Activated CD8-positive, alpha-beta T cell treated with anti-CD3 and anti-CD28 coated beads for 36 hours (primary cell): ENCODE measurements around the gene GNB5. TPM values are rescaled to one million over a fixed set of nuclear protein-coding genes. Genes with fewer than 3 reads are reported as not detected.

Source experiments
- ATAC-seq: fragments of 200-7000 bp; cut with Tn5 transposase; one replicate; pipeline ENCODE4 v1.10.0; 2021; ENCODE audit warnings: mild to moderate bottlenecking, moderate library complexity
- CTCF ChIA-PET: fragments of 350-600 bp; sonication (Branson Sonifier 250); formaldehyde crosslinking; loops from one replicate; lab custom pipeline; 2021; ENCODE audit warnings: antibody characterized with exemption; lab: Charles Lee
- POLR2A ChIA-PET: fragments of 350-600 bp; sonication (Branson Sonifier 250); formaldehyde crosslinking; loops from one replicate; lab custom pipeline; 2021; ENCODE audit warnings: antibody characterized with exemption; lab: Charles Lee
- DNase-seq: peaks from one replicate; pipeline ENCODE4 v3.0.0-alpha.2; 2020
- H3K27ac Mint-ChIP-seq: one replicate; pipeline ENCODE4 v1.8.0; 2021; ENCODE audit warnings: mild to moderate bottlenecking, mixed read lengths
- H3K27me3 Mint-ChIP-seq: one replicate; pipeline ENCODE4 v1.8.0; 2021; ENCODE audit warnings: mixed read lengths
- H3K36me3 Mint-ChIP-seq: one replicate; pipeline ENCODE4 v1.8.0; 2021; ENCODE audit warnings: low read depth, mixed read lengths
- H3K4me1 Mint-ChIP-seq: one replicate; pipeline ENCODE4 v1.8.0; 2021; ENCODE audit warnings: low read depth, mixed read lengths
- H3K4me3 Mint-ChIP-seq: one replicate; pipeline ENCODE4 v1.8.0; 2021; ENCODE audit warnings: mild to moderate bottlenecking, moderate library complexity, mixed read lengths
- H3K9me3 Mint-ChIP-seq: one replicate; pipeline ENCODE4 v1.8.0; 2021; ENCODE audit warnings: mixed read lengths
- intact Hi-C: fragments of 100-400 bp; cut with micrococcal nuclease; formaldehyde crosslinking; loops from one replicate; pipeline ENCODE4 v1.10.0; 2022
- total RNA-seq, 2 experiments: library from RNA; stranded (reverse); gene quantifications; one replicate each; pipeline ENCODE4 v1.2.3, GENCODE V29; 2021
- TF ChIP-seq, protein P1 (sequence below): fragments of 200-600 bp; IDR thresholded peaks from one replicate; pipeline ENCODE4 v1.8.0; 2022; ENCODE audit warnings: antibody characterized with exemption, mild to moderate bottlenecking

GNB5 gene
- total RNA-seq, 2 experiments from 2014 or later = 16.8 to 17.5 TPM

DNA sequence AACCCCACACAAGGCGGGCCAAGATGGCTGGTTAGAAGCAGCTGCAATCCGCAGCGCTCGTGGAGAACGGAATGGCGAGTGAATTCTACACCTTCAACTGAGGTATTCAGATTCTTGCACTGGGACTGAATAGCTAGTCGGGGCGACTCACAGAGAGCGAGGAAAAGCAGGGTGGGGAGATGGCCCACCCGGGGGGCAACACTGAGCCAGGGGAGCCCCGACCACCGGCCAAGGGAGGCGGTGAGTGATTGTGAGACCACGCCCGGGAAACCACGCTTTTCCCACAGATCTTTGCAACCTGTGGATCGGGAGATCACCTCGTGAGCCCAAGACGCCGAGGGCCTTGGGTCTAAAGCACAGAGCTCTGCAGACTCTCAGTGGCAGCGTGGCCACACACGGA, 28.3 kb downstream of the GNB5 start:
- Mint-ChIP-seq H3K4me3 (no peak overlapping the region), H3K36me3 (peaks cover 6% of the 10 kb centered on the region), H3K9me3 (no peaks in the 10 kb centered on the region), H3K27me3 (no peaks in the 10 kb centered on the region), H3K27ac (no peak overlapping the region), H3K4me1 (peaks cover 27% of the 10 kb centered on the region)
- no peak for ATAC-seq
- intact Hi-C loops = no loop called here
- ChIA-PET POLR2A (interaction anchor here (1.4 kb wide), 1 partner anchor 67 kb away, joined by 3 read pairs; no protein-coding TSS in a partner anchor), CTCF (interaction anchor here (0.9 to 8.2 kb wide), 8 partner anchors 8 to 64 kb away, joined by 3 to 43 read pairs (median 10); no protein-coding TSS in a partner anchor)
- DNase-seq = no peak
- TF ChIP-seq, protein P1, sequence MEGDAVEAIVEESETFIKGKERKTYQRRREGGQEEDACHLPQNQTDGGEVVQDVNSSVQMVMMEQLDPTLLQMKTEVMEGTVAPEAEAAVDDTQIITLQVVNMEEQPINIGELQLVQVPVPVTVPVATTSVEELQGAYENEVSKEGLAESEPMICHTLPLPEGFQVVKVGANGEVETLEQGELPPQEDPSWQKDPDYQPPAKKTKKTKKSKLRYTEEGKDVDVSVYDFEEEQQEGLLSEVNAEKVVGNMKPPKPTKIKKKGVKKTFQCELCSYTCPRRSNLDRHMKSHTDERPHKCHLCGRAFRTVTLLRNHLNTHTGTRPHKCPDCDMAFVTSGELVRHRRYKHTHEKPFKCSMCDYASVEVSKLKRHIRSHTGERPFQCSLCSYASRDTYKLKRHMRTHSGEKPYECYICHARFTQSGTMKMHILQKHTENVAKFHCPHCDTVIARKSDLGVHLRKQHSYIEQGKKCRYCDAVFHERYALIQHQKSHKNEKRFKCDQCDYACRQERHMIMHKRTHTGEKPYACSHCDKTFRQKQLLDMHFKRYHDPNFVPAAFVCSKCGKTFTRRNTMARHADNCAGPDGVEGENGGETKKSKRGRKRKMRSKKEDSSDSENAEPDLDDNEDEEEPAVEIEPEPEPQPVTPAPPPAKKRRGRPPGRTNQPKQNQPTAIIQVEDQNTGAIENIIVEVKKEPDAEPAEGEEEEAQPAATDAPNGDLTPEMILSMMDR = no peak

DNA sequence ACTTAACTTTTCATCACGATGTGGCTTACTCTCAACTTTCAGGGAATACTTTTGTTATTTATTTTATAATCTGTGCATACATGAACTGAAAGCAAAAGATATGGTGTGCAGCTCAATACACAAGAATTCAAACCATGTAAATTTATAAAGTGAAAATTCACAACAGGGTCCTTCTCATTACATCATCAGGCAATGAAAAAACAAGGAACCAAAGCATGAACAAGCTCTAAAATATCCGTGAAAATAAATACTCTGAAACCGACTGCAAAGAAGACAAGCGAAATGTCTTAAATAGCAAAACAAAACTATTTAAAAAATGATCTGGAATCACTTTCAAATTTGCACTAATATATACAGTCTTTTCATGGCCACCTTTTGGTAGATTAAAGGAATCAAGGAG, 28.9 kb downstream of the GNB5 start:
- Mint-ChIP-seq H3K4me3 (no peak overlapping the region), H3K4me1 (peaks cover 25% of the 10 kb centered on the region), H3K36me3 (peaks cover 6% of the 10 kb centered on the region), H3K9me3 (no peaks in the 10 kb centered on the region), H3K27me3 (no peaks in the 10 kb centered on the region), H3K27ac (no peak overlapping the region)
- intact Hi-C loops = no loop called here
- TF ChIP-seq, protein P1 = no peak
- ChIA-PET CTCF (interaction anchor here (0.7 to 8.2 kb wide), 6 partner anchors 9 to 65 kb away, joined by 3 to 43 read pairs (median 8); no protein-coding TSS in a partner anchor), POLR2A (interaction anchor here (0.8 to 1.4 kb wide), 2 partner anchors 31 to 68 kb away, joined by 3 read pairs; no protein-coding TSS in a partner anchor)
- DNase-seq (no peak), ATAC-seq (no peak)

DNA sequence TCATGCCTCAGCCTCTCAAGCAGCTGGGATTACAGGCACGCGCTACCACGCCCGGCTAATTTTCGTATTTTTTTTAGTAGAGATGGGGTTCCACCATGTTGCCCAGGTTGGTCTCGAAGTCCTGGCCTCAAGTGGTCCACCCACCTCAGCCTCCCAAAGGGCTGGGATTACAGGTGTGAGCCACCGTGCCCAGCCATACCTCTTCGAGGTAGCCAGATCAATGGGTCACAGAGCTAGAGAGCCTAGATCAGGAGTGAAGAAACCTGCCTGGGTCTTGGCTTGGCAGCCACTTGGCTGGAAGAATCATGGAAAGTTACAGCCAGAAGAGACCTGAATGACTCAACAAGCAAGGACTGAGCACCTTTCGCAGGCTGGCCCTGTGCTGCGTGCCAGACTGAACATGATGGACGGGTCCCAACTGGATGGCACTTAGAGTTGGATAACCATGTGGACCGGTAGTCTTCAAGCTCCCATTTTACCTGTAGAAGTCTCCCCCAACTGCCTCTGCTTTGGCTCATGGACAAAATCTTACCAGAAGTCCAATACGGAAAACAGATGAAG, 29.7 kb downstream of the GNB5 start:
- no peak for ATAC-seq
- no peak for DNase-seq
- no peak overlapping the region for H3K4me3 Mint-ChIP-seq
- peaks cover 6% of the 10 kb centered on the region for H3K36me3 Mint-ChIP-seq
- peaks cover 20% of the 10 kb centered on the region for H3K4me1 Mint-ChIP-seq
- CTCF ChIA-PET = interaction anchor here (0.7 to 8.2 kb wide), 8 partner anchors 8 to 66 kb away, joined by 3 to 43 read pairs (median 6); no protein-coding TSS in a partner anchor
- TF ChIP-seq, protein P1 = no peak
- H3K9me3 Mint-ChIP-seq = no peaks in the 10 kb centered on the region
- POLR2A ChIA-PET = interaction anchor here (0.8 to 1.4 kb wide), 2 partner anchors 32 to 69 kb away, joined by 3 read pairs; no protein-coding TSS in a partner anchor
- intact Hi-C loops = no loop called here
- H3K27me3 Mint-ChIP-seq = no peaks in the 10 kb centered on the region
- no peak overlapping the region for H3K27ac Mint-ChIP-seq

DNA sequence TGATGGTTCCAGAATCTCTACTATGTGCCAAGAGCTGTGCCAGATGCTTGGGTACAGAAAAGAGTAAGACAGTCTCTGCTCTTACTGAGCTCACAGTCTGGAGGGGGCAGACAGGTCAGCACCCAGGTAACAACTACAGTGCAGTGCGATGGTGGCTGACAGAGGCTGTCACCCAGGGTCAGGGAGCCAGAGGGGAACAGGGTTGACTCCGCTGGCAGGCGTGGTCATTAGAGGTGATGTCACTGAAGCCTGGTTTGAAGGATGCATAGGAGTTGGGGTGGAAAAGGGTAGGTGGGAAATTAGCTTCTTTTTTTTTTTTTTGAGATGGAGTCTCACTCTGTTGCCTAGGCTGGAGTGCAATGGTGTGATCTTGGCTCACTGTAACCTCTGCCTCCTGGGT, 31.5 kb downstream of the GNB5 start:
- Mint-ChIP-seq H3K27ac (no peak overlapping the region), H3K9me3 (no peaks in the 10 kb centered on the region), H3K4me3 (no peak overlapping the region), H3K27me3 (no peaks in the 10 kb centered on the region), H3K36me3 (peaks cover 6% of the 10 kb centered on the region), H3K4me1 (peaks cover 2% of the 10 kb centered on the region)
- DNase-seq (no peak), ATAC-seq (no peak)
- CTCF ChIA-PET = interaction anchor here (0.6 to 2.1 kb wide), 5 partner anchors 21 to 90 kb away, joined by 3 to 7 read pairs (median 4); no protein-coding TSS in a partner anchor
- intact Hi-C loops = no loop called here
- POLR2A ChIA-PET = no interaction called here
- TF ChIP-seq, protein P1 = no peak
